Nephron (organoid): ENCODE data around the gene IL16.

Experiments
- H3K27ac Mint-ChIP-seq, 3 experiments: 2 replicates each; pipeline ENCODE4 v1.8.0; 2020; ENCODE audit warnings: mixed read lengths in 3 of 3, mild to moderate bottlenecking in 2 of 3, moderate library complexity in 1 of 3
- H3K27me3 Mint-ChIP-seq: 2 replicates; pipeline ENCODE4 v1.8.0; 2021; ENCODE audit warnings: low read depth, mild to moderate bottlenecking, moderate library complexity, mixed read lengths
- H3K36me3 Mint-ChIP-seq: 2 replicates; pipeline ENCODE4 v1.8.0; 2020; ENCODE audit warnings: low read depth, mixed read lengths
- H3K4me1 Mint-ChIP-seq: 2 replicates; pipeline ENCODE4 v1.8.0; 2020; ENCODE audit warnings: mixed read lengths
- H3K4me3 Mint-ChIP-seq, 3 experiments: 2 replicates each; pipeline ENCODE4 v1.8.0; 2020; ENCODE audit warnings: mild to moderate bottlenecking in 3 of 3, mixed read lengths in 3 of 3, moderate library complexity in 2 of 3
- H3K9me3 Mint-ChIP-seq: 2 replicates; pipeline ENCODE4 v1.8.0; 2020; ENCODE audit warnings: mixed read lengths
- CTCF ChIP-seq, 3 experiments: fragments of 200-600 bp; sonication (generic); IDR thresholded peaks; one replicate each; pipeline ENCODE4 v1.5.0; 2021; ENCODE audit warnings: antibody characterized with exemption in 3 of 3; ENCODE audit not compliant: unreplicated experiment in 3 of 3

Gene IL16

GRCh38 chr15:81183439-81183775, 13.3 kb upstream of the IL16 start:
- Mint-ChIP-seq H3K27ac (peak overlapping the region in 1 of 3 experiments; percentile 21), H3K27me3 (peaks cover 39% of the 10 kb centered on the region), H3K4me1 (peaks cover 22% of the 10 kb centered on the region), H3K4me3 (no peak overlapping the region), H3K9me3 (no peaks in the 10 kb centered on the region), H3K36me3 (no peaks in the 10 kb centered on the region)
- no peak for TF ChIP-seq CTCF (IDR thresholded peaks at IDR 0.05; ENCODE audit: unreplicated experiment in 3 of 3)

- H3K36me3 Mint-ChIP-seq, result no peaks in the 10 kb centered on the region
- no peaks in the 10 kb centered on the region for H3K9me3 Mint-ChIP-seq
- no peak overlapping the region for H3K4me3 Mint-ChIP-seq
- TF ChIP-seq CTCF (IDR thresholded peaks at IDR 0.05; ENCODE audit: unreplicated experiment in 3 of 3), result no peak
- H3K27ac Mint-ChIP-seq, result peak overlapping the region in 1 of 3 experiments; percentile 21
- peaks cover 22% of the 10 kb centered on the region for H3K4me1 Mint-ChIP-seq
- peaks cover 35% of the 10 kb centered on the region for H3K27me3 Mint-ChIP-seq
Measured at GRCh38 chr15:81184188-81184587, 12.5 kb upstream of the IL16 start.

GRCh38 chr15:81185631-81186295, 10.9 kb upstream of the IL16 start:
- no peaks in the 10 kb centered on the region for H3K9me3 Mint-ChIP-seq

GRCh38 chr15:81188354-81188753, 8.3 kb upstream of the IL16 start:
- H3K27me3 Mint-ChIP-seq, result peaks cover 13% of the 10 kb centered on the region
- H3K36me3 Mint-ChIP-seq, result no peaks in the 10 kb centered on the region
- H3K4me3 Mint-ChIP-seq, result no peak overlapping the region
- no peak overlapping the region for H3K27ac Mint-ChIP-seq
- H3K4me1 Mint-ChIP-seq, result peaks cover 12% of the 10 kb centered on the region
- no peaks in the 10 kb centered on the region for H3K9me3 Mint-ChIP-seq
- no peak for TF ChIP-seq CTCF (IDR thresholded peaks at IDR 0.05; ENCODE audit: unreplicated experiment in 3 of 3)

More at GRCh38 chr15:81185631-81186295, 10.9 kb upstream of the IL16 start:
- Mint-ChIP-seq H3K36me3 (no peaks in the 10 kb centered on the region), H3K4me3 (no peak overlapping the region), H3K4me1 (peaks cover 22% of the 10 kb centered on the region), H3K27me3 (peaks cover 35% of the 10 kb centered on the region), H3K27ac (no peak overlapping the region)
- TF ChIP-seq CTCF (IDR thresholded peaks at IDR 0.05; ENCODE audit: unreplicated experiment in 3 of 3), result no peak

GRCh38 chr15:81189583-81190283, 6.9 kb upstream of the IL16 start:
- Mint-ChIP-seq H3K4me3 (no peak overlapping the region), H3K9me3 (no peaks in the 10 kb centered on the region), H3K27me3 (peaks cover 5% of the 10 kb centered on the region), H3K27ac (peak overlapping the region in 2 of 3 experiments; percentile 78 to 85), H3K4me1 (peaks cover 5% of the 10 kb centered on the region), H3K36me3 (no peaks in the 10 kb centered on the region)
- no peak for TF ChIP-seq CTCF (IDR thresholded peaks at IDR 0.05; ENCODE audit: unreplicated experiment in 3 of 3)
